ENCODE data around the gene CHRNA9. TPM values are rescaled to one million over a fixed set of nuclear protein-coding genes. Genes with fewer than 3 reads are reported as not detected.

The CHRNA9 gene
- total and polyA plus RNA-seq, 2 donors (not counting 1 experiment from before 2014, with no cell fraction given): 0.07 TPM; not detected in 1

GRCh38 chr4:40361338-40361737, 26.2 kb downstream of the CHRNA9 start:
- no peaks in the 10 kb centered on the region for H4K20me1 ChIP-seq (ENCODE audit: control insufficient read depth, insufficient read depth, low read length, poor library complexity, severe bottlenecking)
- Mint-ChIP-seq H3K4me3 (no peak overlapping the region), H3K27me3 (no peaks in the 10 kb centered on the region), H3K4me1 (peaks cover 3% of the 10 kb centered on the region), H3K9me3 (ENCODE audit: insufficient read depth) (no peaks in the 10 kb centered on the region), H3K27ac (no peak overlapping the region)
- TF ChIP-seq, protein P1, sequence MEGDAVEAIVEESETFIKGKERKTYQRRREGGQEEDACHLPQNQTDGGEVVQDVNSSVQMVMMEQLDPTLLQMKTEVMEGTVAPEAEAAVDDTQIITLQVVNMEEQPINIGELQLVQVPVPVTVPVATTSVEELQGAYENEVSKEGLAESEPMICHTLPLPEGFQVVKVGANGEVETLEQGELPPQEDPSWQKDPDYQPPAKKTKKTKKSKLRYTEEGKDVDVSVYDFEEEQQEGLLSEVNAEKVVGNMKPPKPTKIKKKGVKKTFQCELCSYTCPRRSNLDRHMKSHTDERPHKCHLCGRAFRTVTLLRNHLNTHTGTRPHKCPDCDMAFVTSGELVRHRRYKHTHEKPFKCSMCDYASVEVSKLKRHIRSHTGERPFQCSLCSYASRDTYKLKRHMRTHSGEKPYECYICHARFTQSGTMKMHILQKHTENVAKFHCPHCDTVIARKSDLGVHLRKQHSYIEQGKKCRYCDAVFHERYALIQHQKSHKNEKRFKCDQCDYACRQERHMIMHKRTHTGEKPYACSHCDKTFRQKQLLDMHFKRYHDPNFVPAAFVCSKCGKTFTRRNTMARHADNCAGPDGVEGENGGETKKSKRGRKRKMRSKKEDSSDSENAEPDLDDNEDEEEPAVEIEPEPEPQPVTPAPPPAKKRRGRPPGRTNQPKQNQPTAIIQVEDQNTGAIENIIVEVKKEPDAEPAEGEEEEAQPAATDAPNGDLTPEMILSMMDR (IDR thresholded peaks at IDR 0.05): no peak
- TF ChIP-seq EZH2 (IDR thresholded peaks at IDR 0.05; ENCODE audit: borderline replicate concordance, insufficient read depth, low read depth, low read length, poor library complexity, severe bottlenecking): no peak
- no peak overlapping the region for H3K4me2 ChIP-seq (replicated peaks; ENCODE audit: low read depth, low read length, poor library complexity, severe bottlenecking)
- no peaks in the 10 kb centered on the region for H3K36me3 ChIP-seq (replicated peaks in 1 of 2; ENCODE audit: control extremely low read depth in 1 of 2, control insufficient read depth in 1 of 2, extremely low read depth in 1 of 2, insufficient read depth in 2 of 2, low read length in 1 of 2)
- no peaks in the 10 kb centered on the region for H3K27me3 ChIP-seq (replicated peaks in 1 of 4; ENCODE audit: control extremely low read depth in 1 of 4, control insufficient read depth in 3 of 4, insufficient read depth in 4 of 4, low read length in 3 of 4)
- H3K9ac ChIP-seq (ENCODE audit: low read length): no peak overlapping the region
- no CpG with 5 or more reads among the region's 3 CpGs for WGBS (ENCODE audit: insufficient coverage)
- peaks cover 0 to 5% of the 10 kb centered on the region in 2 donors for H3K4me1 ChIP-seq (ENCODE audit: control insufficient read depth in 2 of 2, insufficient read depth in 2 of 2, low read length in 2 of 2)
- intact Hi-C loops (cut with micrococcal nuclease): no loop called here
- DNase-seq (no peak), ATAC-seq (ENCODE audit: low read depth) (no peak)
- H3K79me2 ChIP-seq (ENCODE audit: control insufficient read depth, insufficient read depth, low read length): no peaks in the 10 kb centered on the region
- no peak overlapping the region for H3K27ac ChIP-seq (ENCODE audit: low read length in 2 of 2)
- no peak overlapping the region for H2AFZ ChIP-seq (ENCODE audit: insufficient read depth, low read depth, low read length, poor library complexity, severe bottlenecking)
- H3K9me3 ChIP-seq (ENCODE audit: control extremely low read depth in 1 of 3, control insufficient read depth in 2 of 3, insufficient read depth in 1 of 3, low read length in 2 of 3): peaks cover 0 to 7% (median 5%) of the 10 kb centered on the region in 3 donors
- no peak overlapping the region for H3K4me3 ChIP-seq (ENCODE audit: control extremely low read depth in 1 of 5, extremely low read depth in 1 of 5, insufficient read depth in 1 of 5, low read depth in 2 of 5, low read length in 4 of 5)
- ChIA-PET POLR2A (no interaction called here), CTCF (no interaction called here)

DNA sequence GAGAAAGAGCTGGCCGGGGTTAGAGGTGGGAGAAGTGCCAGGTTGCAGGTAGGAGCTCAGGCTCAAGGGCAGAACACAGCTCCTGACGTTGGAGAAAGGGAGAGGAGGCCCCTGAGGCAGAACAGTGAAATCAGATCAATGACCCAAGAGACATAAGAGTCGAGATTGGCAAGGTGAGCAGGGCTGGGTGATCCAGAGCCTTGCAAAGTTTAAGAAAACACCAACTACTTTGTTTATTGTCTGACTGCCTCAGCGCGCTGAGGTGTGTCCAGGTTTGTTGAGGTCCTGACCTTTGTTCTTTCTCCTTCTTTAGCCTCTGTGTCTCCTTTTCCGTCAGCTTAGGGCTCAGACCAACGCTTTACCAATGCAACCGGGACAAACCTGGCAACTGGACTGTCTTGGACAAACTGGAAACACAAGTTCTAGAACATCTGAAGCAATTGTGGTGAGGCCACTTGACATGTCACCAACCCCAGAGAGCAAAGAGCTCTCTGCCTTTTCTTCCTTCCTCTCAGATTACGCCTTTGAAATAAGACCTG, 28.3 kb downstream of the CHRNA9 start:
- WGBS (ENCODE audit: insufficient coverage): 97% methylated on average over 9 of the region's 9 CpGs
- Mint-ChIP-seq H3K9me3 (ENCODE audit: insufficient read depth) (no peaks in the 10 kb centered on the region), H3K4me1 (peaks cover 3% of the 10 kb centered on the region), H3K4me3 (no peak overlapping the region), H3K27ac (no peak overlapping the region), H3K27me3 (no peaks in the 10 kb centered on the region)
- no peak for ATAC-seq (ENCODE audit: low read depth)
- peaks cover 0 to 7% (median 5%) of the 10 kb centered on the region in 3 donors for H3K9me3 ChIP-seq (ENCODE audit: control extremely low read depth in 1 of 3, control insufficient read depth in 2 of 3, insufficient read depth in 1 of 3, low read length in 2 of 3)
- no peak for DNase-seq
- H3K4me1 ChIP-seq (ENCODE audit: control insufficient read depth in 2 of 2, insufficient read depth in 2 of 2, low read length in 2 of 2): peaks cover 0 to 5% of the 10 kb centered on the region in 2 donors
- intact Hi-C loops (cut with micrococcal nuclease): no loop called here
- no peaks in the 10 kb centered on the region for H4K20me1 ChIP-seq (ENCODE audit: control insufficient read depth, insufficient read depth, low read length, poor library complexity, severe bottlenecking)
- H3K27me3 ChIP-seq (replicated peaks in 1 of 4; ENCODE audit: control extremely low read depth in 1 of 4, control insufficient read depth in 3 of 4, insufficient read depth in 4 of 4, low read length in 3 of 4): no peaks in the 10 kb centered on the region
- POLR2A ChIA-PET: no interaction called here
- no peak overlapping the region for H3K27ac ChIP-seq (ENCODE audit: low read length in 2 of 2)
- H3K79me2 ChIP-seq (ENCODE audit: control insufficient read depth, insufficient read depth, low read length): no peaks in the 10 kb centered on the region
- CTCF ChIA-PET: interaction anchor here (1.2 kb wide), 1 partner anchor 46 kb away, joined by 3 read pairs; no protein-coding TSS in a partner anchor
- H2AFZ ChIP-seq (ENCODE audit: insufficient read depth, low read depth, low read length, poor library complexity, severe bottlenecking): no peak overlapping the region
- no peak overlapping the region for H3K4me2 ChIP-seq (replicated peaks; ENCODE audit: low read depth, low read length, poor library complexity, severe bottlenecking)
- H3K4me3 ChIP-seq (ENCODE audit: control extremely low read depth in 1 of 5, extremely low read depth in 1 of 5, insufficient read depth in 1 of 5, low read depth in 2 of 5, low read length in 4 of 5): no peak overlapping the region
- no peaks in the 10 kb centered on the region for H3K36me3 ChIP-seq (replicated peaks in 1 of 2; ENCODE audit: control extremely low read depth in 1 of 2, control insufficient read depth in 1 of 2, extremely low read depth in 1 of 2, insufficient read depth in 2 of 2, low read length in 1 of 2)
- H3K9ac ChIP-seq (ENCODE audit: low read length): no peak overlapping the region
- TF ChIP-seq, protein P1 (IDR thresholded peaks at IDR 0.05): no peak
- TF ChIP-seq EZH2 (IDR thresholded peaks at IDR 0.05; ENCODE audit: borderline replicate concordance, insufficient read depth, low read depth, low read length, poor library complexity, severe bottlenecking): no peak
